HG03558 (cell line): Measurements from ENCODE around the gene CFAP69.
"Not testable (repeated sequence)": the region's sequence is repeated elsewhere in the genome, so short reads cannot be mapped to it uniquely, and the experiment has no call there.

ENCODE experiments used
- ATAC-seq: cut with Tn5 transposase; IDR thresholded peaks from one replicate; pipeline ENCODE4 v1.9.1; 2021; ENCODE audit warnings: moderate number of reproducible peaks; ENCODE audit not compliant: unreplicated experiment; ENCODE audit errors: extremely low read depth

Gene CFAP69

GRCh38 chr7:90334193-90334843 is 89.3 kb downstream of the CFAP69 start:
- ATAC-seq, result no peak

GRCh38 chr7:90334926-90335325 is 90.0 kb downstream of the CFAP69 start:
- not testable (repeated sequence) for ATAC-seq

GRCh38 chr7:90337106-90337505 is 92.1 kb downstream of the CFAP69 start:
- no peak for ATAC-seq

GRCh38 chr7:90345016-90345415 is 100.0 kb downstream of the CFAP69 start:
- ATAC-seq, result no peak

- ATAC-seq, result no peak
These were observed 100.8 kb downstream of the CFAP69 start for GRCh38 chr7:90345595-90346335.

- peak; percentile 96 for ATAC-seq
These were observed 101.6 kb downstream of the CFAP69 start, which contains the start of gene GTPBP10 for GRCh38 chr7:90346336-90347125. Gene GTPBP10, plus strand, starts transcription at chr7:90346716. Its CDS starts 26 bp downstream, at chr7:90346742.

- ATAC-seq, result no peak
These were observed 102.8 kb downstream of the CFAP69 start for GRCh38 chr7:90347759-90348158.

- no peak for ATAC-seq
These were observed 104.3 kb downstream of the CFAP69 start for GRCh38 chr7:90349305-90349704.

DNA sequence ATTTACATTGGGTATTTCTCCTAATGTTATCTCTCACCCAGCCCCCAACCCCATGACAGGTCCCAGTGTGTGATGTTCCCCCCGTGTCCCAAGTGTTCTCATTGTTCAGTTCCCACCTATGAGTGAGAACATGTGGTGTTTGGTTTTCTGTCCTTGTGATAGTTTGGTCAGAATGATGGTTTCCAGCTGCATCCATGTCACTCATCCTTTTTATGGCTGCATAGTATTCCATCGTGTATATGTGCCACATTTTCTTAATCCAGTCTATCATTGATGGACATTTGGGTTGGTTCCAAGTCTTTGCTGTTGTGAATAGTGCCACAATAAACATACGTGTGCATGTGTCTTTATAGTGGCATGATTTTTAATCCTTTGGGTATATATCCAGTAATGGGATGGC is 105.1 kb downstream of the CFAP69 start:
- ATAC-seq, result not testable (repeated sequence)

- ATAC-seq, result no peak
These were observed 107.0 kb downstream of the CFAP69 start for GRCh38 chr7:90351987-90352386.
